Measurements from ENCODE around the gene LRRC46. TPM values are rescaled to one million over a fixed set of nuclear protein-coding genes. Genes with fewer than 3 reads are reported as not detected.

LRRC46 gene
- total and polyA plus RNA-seq, 2 of the 13 experiments (the other 11 are each of a cell fraction or from before 2014, with no cell fraction given): 0.09 TPM

GRCh38 chr17:47837401-47838039 lies 6.0 kb downstream of the LRRC46 start (continued):
- TF ChIP-seq ZNF362 (CRISPR knock-in tag; IDR thresholded peaks at IDR 0.05; ENCODE audit: borderline replicate concordance) (no peak), ZSCAN29 (CRISPR knock-in tag; conservative IDR thresholded peaks at IDR 0.05) (no peak), ZNF777 (CRISPR knock-in tag; IDR thresholded peaks at IDR 0.05) (no peak), TMF1 (CRISPR knock-in tag; IDR thresholded peaks at IDR 0.05; ENCODE audit: low read depth) (no peak), EP300 (IDR thresholded peaks at IDR 0.05; ENCODE audit: low read depth in 2 of 2, low read length in 2 of 2) (0 out of 4 replicates have a peak, but pooled peaks of 1 of the 2 experiments have one; percentile 5), EP300 (CRISPR knock-in tag; IDR thresholded peaks at IDR 0.05; ENCODE audit: borderline replicate concordance) (no peak), HNF4G (IDR thresholded peaks at IDR 0.05; ENCODE audit: borderline replicate concordance, low read depth, low read length) (peak; percentile 59), HNF4G (CRISPR knock-in tag; IDR thresholded peaks at IDR 0.05; ENCODE audit: borderline replicate concordance, low read depth) (no peak), ZNF709 (CRISPR knock-in tag; IDR thresholded peaks at IDR 0.05) (no peak), SMARCE1 (IDR thresholded peaks at IDR 0.05; ENCODE audit: borderline replicate concordance) (no peak), ZSCAN22 (CRISPR knock-in tag; IDR thresholded peaks at IDR 0.05) (no peak), UBTF (CRISPR knock-in tag; IDR thresholded peaks at IDR 0.05) (no peak), HES4 (CRISPR knock-in tag; IDR thresholded peaks at IDR 0.05; ENCODE audit: borderline replicate concordance) (no peak), ZBTB7B (CRISPR knock-in tag; IDR thresholded peaks at IDR 0.05) (0 out of 2 replicates have a peak, but pooled peaks have one; percentile 40), ZNF343 (CRISPR knock-in tag; IDR thresholded peaks at IDR 0.05) (no peak), MTA1 (CRISPR knock-in tag; IDR thresholded peaks at IDR 0.05; ENCODE audit: borderline replicate concordance) (0 out of 2 replicates have a peak, but pooled peaks have one; percentile 35), KDM5B (CRISPR knock-in tag; IDR thresholded peaks at IDR 0.05; ENCODE audit: borderline replicate concordance) (peak; percentile 68; the same call in 1 of the 2 replicates), ZNF510 (CRISPR knock-in tag; IDR thresholded peaks at IDR 0.05; ENCODE audit: low read depth) (no peak), NCOA1 (CRISPR knock-in tag; IDR thresholded peaks at IDR 0.05) (no peak), HNF4A (CRISPR knock-in tag; IDR thresholded peaks at IDR 0.05) (peak; percentile 63), SP4 (CRISPR knock-in tag; IDR thresholded peaks at IDR 0.05) (0 out of 2 replicates have a peak, but pooled peaks have one; percentile 16), ZFY (CRISPR knock-in tag; IDR thresholded peaks at IDR 0.05) (peak; percentile 44; the same call in 1 of the 2 replicates), PHF20 (CRISPR knock-in tag; IDR thresholded peaks at IDR 0.05) (no peak)
- TF ChIP-seq, protein P1, sequence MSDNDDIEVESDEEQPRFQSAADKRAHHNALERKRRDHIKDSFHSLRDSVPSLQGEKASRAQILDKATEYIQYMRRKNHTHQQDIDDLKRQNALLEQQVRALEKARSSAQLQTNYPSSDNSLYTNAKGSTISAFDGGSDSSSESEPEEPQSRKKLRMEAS (IDR thresholded peaks at IDR 0.05): 0 out of 2 replicates have a peak, but pooled peaks have one; percentile 13
- TF ChIP-seq, protein P2, sequence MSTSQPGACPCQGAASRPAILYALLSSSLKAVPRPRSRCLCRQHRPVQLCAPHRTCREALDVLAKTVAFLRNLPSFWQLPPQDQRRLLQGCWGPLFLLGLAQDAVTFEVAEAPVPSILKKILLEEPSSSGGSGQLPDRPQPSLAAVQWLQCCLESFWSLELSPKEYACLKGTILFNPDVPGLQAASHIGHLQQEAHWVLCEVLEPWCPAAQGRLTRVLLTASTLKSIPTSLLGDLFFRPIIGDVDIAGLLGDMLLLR (CRISPR knock-in tag; IDR thresholded peaks at IDR 0.05): peak; percentile 45; the same call in 1 of the 2 replicates
- TF ChIP-seq, protein P3, sequence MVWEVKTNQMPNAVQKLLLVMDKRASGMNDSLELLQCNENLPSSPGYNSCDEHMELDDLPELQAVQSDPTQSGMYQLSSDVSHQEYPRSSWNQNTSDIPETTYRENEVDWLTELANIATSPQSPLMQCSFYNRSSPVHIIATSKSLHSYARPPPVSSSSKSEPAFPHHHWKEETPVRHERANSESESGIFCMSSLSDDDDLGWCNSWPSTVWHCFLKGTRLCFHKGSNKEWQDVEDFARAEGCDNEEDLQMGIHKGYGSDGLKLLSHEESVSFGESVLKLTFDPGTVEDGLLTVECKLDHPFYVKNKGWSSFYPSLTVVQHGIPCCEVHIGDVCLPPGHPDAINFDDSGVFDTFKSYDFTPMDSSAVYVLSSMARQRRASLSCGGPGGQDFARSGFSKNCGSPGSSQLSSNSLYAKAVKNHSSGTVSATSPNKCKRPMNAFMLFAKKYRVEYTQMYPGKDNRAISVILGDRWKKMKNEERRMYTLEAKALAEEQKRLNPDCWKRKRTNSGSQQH (CRISPR knock-in tag; IDR thresholded peaks at IDR 0.05; ENCODE audit: low read depth): no peak

Measured in HepG2 (cell line).